Activated CD8-positive, alpha-beta T cell treated with anti-CD3 and anti-CD28 coated beads for 36 hours (primary cell): ENCODE results near the gene PEX14. TPM values are rescaled to one million over a fixed set of nuclear protein-coding genes. Genes with fewer than 3 reads are reported as not detected.

Experiments
- ATAC-seq: fragments of 200-7000 bp; cut with Tn5 transposase; one replicate; pipeline ENCODE4 v1.10.0; 2021; ENCODE audit warnings: mild to moderate bottlenecking, moderate library complexity
- CTCF ChIA-PET: fragments of 350-600 bp; sonication (Branson Sonifier 250); formaldehyde crosslinking; loops from one replicate; lab custom pipeline; 2021; ENCODE audit warnings: antibody characterized with exemption; lab: Charles Lee
- POLR2A ChIA-PET: fragments of 350-600 bp; sonication (Branson Sonifier 250); formaldehyde crosslinking; loops from one replicate; lab custom pipeline; 2021; ENCODE audit warnings: antibody characterized with exemption; lab: Charles Lee
- DNase-seq: peaks from one replicate; pipeline ENCODE4 v3.0.0-alpha.2; 2020
- H3K27ac Mint-ChIP-seq: one replicate; pipeline ENCODE4 v1.8.0; 2021; ENCODE audit warnings: mild to moderate bottlenecking, mixed read lengths
- H3K27me3 Mint-ChIP-seq: one replicate; pipeline ENCODE4 v1.8.0; 2021; ENCODE audit warnings: mixed read lengths
- H3K36me3 Mint-ChIP-seq: one replicate; pipeline ENCODE4 v1.8.0; 2021; ENCODE audit warnings: low read depth, mixed read lengths
- H3K4me1 Mint-ChIP-seq: one replicate; pipeline ENCODE4 v1.8.0; 2021; ENCODE audit warnings: low read depth, mixed read lengths
- H3K4me3 Mint-ChIP-seq: one replicate; pipeline ENCODE4 v1.8.0; 2021; ENCODE audit warnings: mild to moderate bottlenecking, moderate library complexity, mixed read lengths
- H3K9me3 Mint-ChIP-seq: one replicate; pipeline ENCODE4 v1.8.0; 2021; ENCODE audit warnings: mixed read lengths
- CTCF ChIP-seq: fragments of 200-600 bp; IDR thresholded peaks from one replicate; pipeline ENCODE4 v1.8.0; 2022; ENCODE audit warnings: antibody characterized with exemption, mild to moderate bottlenecking
- intact Hi-C: fragments of 100-400 bp; cut with micrococcal nuclease; formaldehyde crosslinking; loops from one replicate; pipeline ENCODE4 v1.10.0; 2022
- total RNA-seq, 2 experiments: library from RNA; stranded (reverse); gene quantifications; one replicate each; pipeline ENCODE4 v1.2.3, GENCODE V29; 2021

PEX14 gene
- total RNA-seq, 2 experiments from 2014 or later: 18.0 to 18.5 TPM

GRCh38 chr1:10626791-10627410 lies 152.2 kb downstream of the PEX14 start:
- no peak overlapping the region for H3K4me3 Mint-ChIP-seq
- intact Hi-C loops: no loop called here
- no peak for TF ChIP-seq CTCF
- no peaks in the 10 kb centered on the region for H3K9me3 Mint-ChIP-seq
- no peak overlapping the region for H3K27ac Mint-ChIP-seq
- CTCF ChIA-PET: no interaction called here
- ATAC-seq (no peak), DNase-seq (no peak)
- no peaks in the 10 kb centered on the region for H3K27me3 Mint-ChIP-seq
- H3K4me1 Mint-ChIP-seq: no peaks in the 10 kb centered on the region
- H3K36me3 Mint-ChIP-seq: peaks cover 5% of the 10 kb centered on the region
- POLR2A ChIA-PET: no interaction called here

GRCh38 chr1:10628685-10629084 lies 153.9 kb downstream of the PEX14 start:
- intact Hi-C loops: no loop called here
- ATAC-seq (no peak), DNase-seq (no peak)
- Mint-ChIP-seq H3K27ac (no peak overlapping the region), H3K4me1 (no peaks in the 10 kb centered on the region), H3K27me3 (no peaks in the 10 kb centered on the region), H3K4me3 (no peak overlapping the region), H3K9me3 (no peaks in the 10 kb centered on the region), H3K36me3 (peaks cover 5% of the 10 kb centered on the region)
- POLR2A ChIA-PET: no interaction called here
- no peak for TF ChIP-seq CTCF
- CTCF ChIA-PET: interaction anchor here (1.3 kb wide), 1 partner anchor 133 kb away, joined by 3 read pairs; no protein-coding TSS in a partner anchor

DNA sequence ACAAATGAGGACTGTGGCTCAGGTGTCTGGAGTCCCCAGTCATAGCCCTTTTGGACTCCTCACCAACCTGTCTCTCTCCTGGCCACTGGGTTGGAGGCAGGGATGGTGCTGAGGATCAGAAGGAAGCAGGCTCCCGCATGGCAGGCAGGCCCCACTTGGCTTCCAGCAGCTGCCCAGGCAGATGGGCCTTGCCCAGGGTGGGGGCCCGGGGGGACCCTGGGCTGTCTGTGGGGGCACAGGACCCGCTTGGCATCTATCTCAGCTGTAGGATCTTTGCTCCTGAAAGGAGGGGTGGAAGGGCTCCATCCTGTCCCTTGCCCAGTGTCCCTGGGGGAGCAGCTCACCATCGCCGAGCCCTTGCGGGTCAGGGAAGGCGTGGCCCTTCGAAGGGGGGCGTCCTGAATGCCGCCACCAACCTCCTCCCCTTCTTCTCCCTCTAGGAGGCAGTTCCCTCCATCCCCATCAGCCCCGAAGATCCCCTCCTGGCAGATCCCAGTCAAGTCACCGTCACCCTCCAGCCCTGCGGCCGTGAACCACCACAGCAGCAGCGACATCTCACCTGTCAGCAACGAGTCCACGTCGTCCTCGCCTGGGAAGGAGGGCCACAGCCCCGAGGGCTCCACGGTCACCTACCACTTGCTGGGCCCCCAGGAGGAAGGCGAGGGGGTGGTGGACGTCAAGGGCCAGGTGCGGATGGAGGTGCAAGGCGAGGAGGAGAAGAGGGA lies 154.5 kb downstream of the PEX14 start:
- ChIA-PET CTCF (no interaction called here), POLR2A (interaction anchor here (0.9 kb wide), 1 partner anchor 15 kb away, joined by 3 read pairs; no protein-coding TSS in a partner anchor)
- intact Hi-C loops: no loop called here
- ATAC-seq: no peak
- TF ChIP-seq CTCF: no peak
- no peak for DNase-seq
- Mint-ChIP-seq H3K36me3 (peaks cover 5% of the 10 kb centered on the region), H3K27ac (no peak overlapping the region), H3K4me1 (no peaks in the 10 kb centered on the region), H3K27me3 (no peaks in the 10 kb centered on the region), H3K4me3 (no peak overlapping the region), H3K9me3 (no peaks in the 10 kb centered on the region)

- Mint-ChIP-seq H3K4me3 (no peak overlapping the region), H3K9me3 (no peaks in the 10 kb centered on the region), H3K27me3 (no peaks in the 10 kb centered on the region), H3K27ac (no peak overlapping the region), H3K36me3 (peaks cover 5% of the 10 kb centered on the region), H3K4me1 (no peaks in the 10 kb centered on the region)
- DNase-seq (no peak), ATAC-seq (no peak)
- POLR2A ChIA-PET: interaction anchor here (0.9 to 1.0 kb wide), 2 partner anchors 14 to 80 kb away, joined by 3 read pairs; no protein-coding TSS in a partner anchor
- no peak for TF ChIP-seq CTCF
- CTCF ChIA-PET: no interaction called here
- intact Hi-C loops: no loop called here
Observed at GRCh38 chr1:10629816-10630571, 155.2 kb downstream of the PEX14 start.
